ENCODE measurements around the gene RAPGEF1. TPM values are rescaled to one million over a fixed set of nuclear protein-coding genes. Genes with fewer than 3 reads are reported as not detected.

The RAPGEF1 gene
- total and polyA plus RNA-seq, 2 of the 13 experiments (the other 11 are each of a cell fraction or from before 2014, with no cell fraction given): 21.2 to 38.9 TPM

- TF ChIP-seq ZSCAN5A (CRISPR knock-in tag; IDR thresholded peaks at IDR 0.05; ENCODE audit: borderline replicate concordance) (no peak), SAP130 (CRISPR knock-in tag; IDR thresholded peaks at IDR 0.05; ENCODE audit: low read depth) (0 out of 2 replicates have a peak, but pooled peaks have one; percentile 23), FOXJ3 (CRISPR knock-in tag; IDR thresholded peaks at IDR 0.05; ENCODE audit: borderline replicate concordance) (no peak), MYC (CRISPR knock-in tag; IDR thresholded peaks at IDR 0.05; ENCODE audit: borderline replicate concordance) (0 out of 2 replicates have a peak, but pooled peaks have one; percentile 17), ZNF460 (CRISPR knock-in tag; IDR thresholded peaks at IDR 0.05; ENCODE audit: borderline replicate concordance) (no peak), RAD21 (CRISPR knock-in tag; IDR thresholded peaks at IDR 0.05) (peak; percentile 41), YEATS4 (CRISPR knock-in tag; IDR thresholded peaks at IDR 0.05; ENCODE audit: borderline replicate concordance) (peak; percentile 17; the same call in 1 of the 2 replicates), GTF3A (CRISPR knock-in tag; conservative IDR thresholded peaks at IDR 0.05) (no peak)
- TF ChIP-seq, protein P1, sequence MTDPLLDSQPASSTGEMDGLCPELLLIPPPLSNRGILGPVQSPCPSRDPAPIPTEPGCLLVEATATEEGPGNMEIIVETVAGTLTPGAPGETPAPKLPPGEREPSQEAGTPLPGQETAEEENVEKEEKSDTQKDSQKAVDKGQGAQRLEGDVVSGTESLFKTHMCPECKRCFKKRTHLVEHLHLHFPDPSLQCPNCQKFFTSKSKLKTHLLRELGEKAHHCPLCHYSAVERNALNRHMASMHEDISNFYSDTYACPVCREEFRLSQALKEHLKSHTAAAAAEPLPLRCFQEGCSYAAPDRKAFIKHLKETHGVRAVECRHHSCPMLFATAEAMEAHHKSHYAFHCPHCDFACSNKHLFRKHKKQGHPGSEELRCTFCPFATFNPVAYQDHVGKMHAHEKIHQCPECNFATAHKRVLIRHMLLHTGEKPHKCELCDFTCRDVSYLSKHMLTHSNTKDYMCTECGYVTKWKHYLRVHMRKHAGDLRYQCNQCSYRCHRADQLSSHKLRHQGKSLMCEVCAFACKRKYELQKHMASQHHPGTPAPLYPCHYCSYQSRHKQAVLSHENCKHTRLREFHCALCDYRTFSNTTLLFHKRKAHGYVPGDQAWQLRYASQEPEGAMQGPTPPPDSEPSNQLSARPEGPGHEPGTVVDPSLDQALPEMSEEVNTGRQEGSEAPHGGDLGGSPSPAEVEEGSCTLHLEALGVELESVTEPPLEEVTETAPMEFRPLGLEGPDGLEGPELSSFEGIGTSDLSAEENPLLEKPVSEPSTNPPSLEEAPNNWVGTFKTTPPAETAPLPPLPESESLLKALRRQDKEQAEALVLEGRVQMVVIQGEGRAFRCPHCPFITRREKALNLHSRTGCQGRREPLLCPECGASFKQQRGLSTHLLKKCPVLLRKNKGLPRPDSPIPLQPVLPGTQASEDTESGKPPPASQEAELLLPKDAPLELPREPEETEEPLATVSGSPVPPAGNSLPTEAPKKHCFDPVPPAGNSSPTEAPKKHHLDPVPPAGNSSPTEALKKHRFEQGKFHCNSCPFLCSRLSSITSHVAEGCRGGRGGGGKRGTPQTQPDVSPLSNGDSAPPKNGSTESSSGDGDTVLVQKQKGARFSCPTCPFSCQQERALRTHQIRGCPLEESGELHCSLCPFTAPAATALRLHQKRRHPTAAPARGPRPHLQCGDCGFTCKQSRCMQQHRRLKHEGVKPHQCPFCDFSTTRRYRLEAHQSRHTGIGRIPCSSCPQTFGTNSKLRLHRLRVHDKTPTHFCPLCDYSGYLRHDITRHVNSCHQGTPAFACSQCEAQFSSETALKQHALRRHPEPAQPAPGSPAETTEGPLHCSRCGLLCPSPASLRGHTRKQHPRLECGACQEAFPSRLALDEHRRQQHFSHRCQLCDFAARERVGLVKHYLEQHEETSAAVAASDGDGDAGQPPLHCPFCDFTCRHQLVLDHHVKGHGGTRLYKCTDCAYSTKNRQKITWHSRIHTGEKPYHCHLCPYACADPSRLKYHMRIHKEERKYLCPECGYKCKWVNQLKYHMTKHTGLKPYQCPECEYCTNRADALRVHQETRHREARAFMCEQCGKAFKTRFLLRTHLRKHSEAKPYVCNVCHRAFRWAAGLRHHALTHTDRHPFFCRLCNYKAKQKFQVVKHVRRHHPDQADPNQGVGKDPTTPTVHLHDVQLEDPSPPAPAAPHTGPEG (CRISPR knock-in tag; IDR thresholded peaks at IDR 0.05): 0 out of 2 replicates have a peak, but pooled peaks have one; percentile 55
- TF ChIP-seq, protein P2, sequence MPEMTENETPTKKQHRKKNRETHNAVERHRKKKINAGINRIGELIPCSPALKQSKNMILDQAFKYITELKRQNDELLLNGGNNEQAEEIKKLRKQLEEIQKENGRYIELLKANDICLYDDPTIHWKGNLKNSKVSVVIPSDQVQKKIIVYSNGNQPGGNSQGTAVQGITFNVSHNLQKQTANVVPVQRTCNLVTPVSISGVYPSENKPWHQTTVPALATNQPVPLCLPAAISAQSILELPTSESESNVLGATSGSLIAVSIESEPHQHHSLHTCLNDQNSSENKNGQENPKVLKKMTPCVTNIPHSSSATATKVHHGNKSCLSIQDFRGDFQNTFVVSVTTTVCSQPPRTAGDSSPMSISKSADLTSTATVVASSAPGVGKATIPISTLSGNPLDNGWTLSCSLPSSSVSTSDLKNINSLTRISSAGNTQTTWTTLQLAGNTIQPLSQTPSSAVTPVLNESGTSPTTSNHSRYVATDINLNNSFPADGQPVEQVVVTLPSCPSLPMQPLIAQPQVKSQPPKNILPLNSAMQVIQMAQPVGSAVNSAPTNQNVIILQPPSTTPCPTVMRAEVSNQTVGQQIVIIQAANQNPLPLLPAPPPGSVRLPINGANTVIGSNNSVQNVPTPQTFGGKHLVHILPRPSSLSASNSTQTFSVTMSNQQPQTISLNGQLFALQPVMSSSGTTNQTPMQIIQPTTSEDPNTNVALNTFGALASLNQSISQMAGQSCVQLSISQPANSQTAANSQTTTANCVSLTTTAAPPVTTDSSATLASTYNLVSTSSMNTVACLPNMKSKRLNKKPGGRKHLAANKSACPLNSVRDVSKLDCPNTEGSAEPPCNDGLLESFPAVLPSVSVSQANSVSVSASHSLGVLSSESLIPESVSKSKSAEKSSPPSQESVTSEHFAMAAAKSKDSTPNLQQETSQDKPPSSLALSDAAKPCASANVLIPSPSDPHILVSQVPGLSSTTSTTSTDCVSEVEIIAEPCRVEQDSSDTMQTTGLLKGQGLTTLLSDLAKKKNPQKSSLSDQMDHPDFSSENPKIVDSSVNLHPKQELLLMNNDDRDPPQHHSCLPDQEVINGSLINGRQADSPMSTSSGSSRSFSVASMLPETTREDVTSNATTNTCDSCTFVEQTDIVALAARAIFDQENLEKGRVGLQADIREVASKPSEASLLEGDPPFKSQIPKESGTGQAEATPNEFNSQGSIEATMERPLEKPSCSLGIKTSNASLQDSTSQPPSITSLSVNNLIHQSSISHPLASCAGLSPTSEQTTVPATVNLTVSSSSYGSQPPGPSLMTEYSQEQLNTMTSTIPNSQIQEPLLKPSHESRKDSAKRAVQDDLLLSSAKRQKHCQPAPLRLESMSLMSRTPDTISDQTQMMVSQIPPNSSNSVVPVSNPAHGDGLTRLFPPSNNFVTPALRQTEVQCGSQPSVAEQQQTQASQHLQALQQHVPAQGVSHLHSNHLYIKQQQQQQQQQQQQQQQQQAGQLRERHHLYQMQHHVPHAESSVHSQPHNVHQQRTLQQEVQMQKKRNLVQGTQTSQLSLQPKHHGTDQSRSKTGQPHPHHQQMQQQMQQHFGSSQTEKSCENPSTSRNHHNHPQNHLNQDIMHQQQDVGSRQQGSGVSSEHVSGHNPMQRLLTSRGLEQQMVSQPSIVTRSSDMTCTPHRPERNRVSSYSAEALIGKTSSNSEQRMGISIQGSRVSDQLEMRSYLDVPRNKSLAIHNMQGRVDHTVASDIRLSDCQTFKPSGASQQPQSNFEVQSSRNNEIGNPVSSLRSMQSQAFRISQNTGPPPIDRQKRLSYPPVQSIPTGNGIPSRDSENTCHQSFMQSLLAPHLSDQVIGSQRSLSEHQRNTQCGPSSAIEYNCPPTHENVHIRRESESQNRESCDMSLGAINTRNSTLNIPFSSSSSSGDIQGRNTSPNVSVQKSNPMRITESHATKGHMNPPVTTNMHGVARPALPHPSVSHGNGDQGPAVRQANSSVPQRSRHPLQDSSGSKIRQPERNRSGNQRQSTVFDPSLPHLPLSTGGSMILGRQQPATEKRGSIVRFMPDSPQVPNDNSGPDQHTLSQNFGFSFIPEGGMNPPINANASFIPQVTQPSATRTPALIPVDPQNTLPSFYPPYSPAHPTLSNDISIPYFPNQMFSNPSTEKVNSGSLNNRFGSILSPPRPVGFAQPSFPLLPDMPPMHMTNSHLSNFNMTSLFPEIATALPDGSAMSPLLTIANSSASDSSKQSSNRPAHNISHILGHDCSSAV (CRISPR knock-in tag; IDR thresholded peaks at IDR 0.05; ENCODE audit: borderline replicate concordance): no peak
These were observed 530 bp downstream of the RAPGEF1 start (continued) for GRCh38 chr9:131739133-131739958.
